GM19023 (cell line): ENCODE measurements around the gene CSNK1D.
"Not testable (repeated sequence)": the region's sequence is repeated elsewhere in the genome, so short reads cannot be mapped to it uniquely, and the experiment has no call there.

Source experiments
- ATAC-seq: cut with Tn5 transposase; IDR thresholded peaks from one replicate; pipeline ENCODE4 v1.9.1; 2021; ENCODE audit warnings: mild to moderate bottlenecking, moderate library complexity; ENCODE audit not compliant: unreplicated experiment

The CSNK1D gene

DNA sequence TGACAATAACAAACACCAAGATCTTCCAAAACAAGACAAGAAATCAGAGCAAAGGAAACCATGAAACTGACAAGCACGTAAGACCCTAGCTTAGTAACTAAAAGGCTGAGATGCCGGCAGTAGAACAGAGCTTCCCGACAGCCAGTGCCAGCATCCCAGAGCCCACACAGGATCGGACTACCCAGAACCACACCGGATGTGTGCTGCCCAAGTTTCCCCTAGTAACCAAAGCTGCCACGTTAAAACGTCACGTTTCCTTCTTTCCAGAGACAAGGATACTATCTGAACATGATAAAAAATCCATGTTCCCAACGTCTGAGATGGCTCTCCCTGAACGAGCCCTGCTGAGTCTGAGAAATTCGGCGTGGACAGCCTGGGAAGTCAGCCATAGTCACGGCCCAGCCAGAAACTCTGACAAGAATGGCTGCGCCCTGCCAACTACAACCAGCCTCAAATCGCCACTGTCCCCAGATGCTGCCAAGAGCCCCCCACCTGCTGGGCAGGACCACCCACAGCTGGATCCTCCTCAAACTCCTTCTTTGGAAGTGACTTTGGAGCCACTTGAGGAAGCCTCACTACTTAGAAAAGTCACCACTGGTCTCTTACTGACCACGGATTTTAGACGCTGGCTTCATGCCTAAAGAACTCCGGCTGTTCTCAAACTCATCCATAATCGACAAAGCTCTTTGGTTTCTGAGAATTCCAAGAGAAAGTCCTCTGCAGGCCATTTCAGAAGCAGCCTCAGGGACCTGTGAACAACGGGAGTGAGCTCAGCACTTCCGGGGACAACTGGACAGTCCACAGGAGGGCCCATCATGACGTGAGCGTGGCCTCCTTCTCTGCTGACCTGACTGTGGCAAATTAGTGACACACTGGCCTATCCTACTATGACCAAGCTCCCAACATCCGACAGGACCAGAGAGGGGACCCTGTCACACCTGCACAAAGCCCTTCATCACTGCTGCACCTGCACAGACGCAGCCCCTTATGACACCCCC is 77.5 kb downstream of the CSNK1D start:
- no peak for ATAC-seq

DNA sequence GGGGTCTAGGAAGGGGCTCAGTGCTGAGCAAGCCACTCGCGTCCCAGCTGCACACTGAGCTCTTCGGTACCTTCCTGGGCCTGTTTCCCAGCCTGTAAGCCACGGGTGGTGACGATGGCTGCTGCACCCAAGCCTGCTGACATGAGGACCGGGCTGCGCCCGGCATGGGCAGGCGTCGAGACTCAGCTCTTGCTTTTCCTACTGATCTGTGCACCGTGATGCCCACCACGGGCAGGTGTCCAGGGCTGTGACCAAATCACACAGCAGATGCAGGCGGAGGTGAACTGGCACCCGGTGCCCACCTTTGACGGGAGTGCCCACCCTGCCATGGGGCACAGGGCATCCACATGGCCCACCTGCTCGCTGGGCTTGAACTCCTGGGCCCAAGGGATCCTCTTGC is 78.7 kb downstream of the CSNK1D start:
- no peak for ATAC-seq

DNA sequence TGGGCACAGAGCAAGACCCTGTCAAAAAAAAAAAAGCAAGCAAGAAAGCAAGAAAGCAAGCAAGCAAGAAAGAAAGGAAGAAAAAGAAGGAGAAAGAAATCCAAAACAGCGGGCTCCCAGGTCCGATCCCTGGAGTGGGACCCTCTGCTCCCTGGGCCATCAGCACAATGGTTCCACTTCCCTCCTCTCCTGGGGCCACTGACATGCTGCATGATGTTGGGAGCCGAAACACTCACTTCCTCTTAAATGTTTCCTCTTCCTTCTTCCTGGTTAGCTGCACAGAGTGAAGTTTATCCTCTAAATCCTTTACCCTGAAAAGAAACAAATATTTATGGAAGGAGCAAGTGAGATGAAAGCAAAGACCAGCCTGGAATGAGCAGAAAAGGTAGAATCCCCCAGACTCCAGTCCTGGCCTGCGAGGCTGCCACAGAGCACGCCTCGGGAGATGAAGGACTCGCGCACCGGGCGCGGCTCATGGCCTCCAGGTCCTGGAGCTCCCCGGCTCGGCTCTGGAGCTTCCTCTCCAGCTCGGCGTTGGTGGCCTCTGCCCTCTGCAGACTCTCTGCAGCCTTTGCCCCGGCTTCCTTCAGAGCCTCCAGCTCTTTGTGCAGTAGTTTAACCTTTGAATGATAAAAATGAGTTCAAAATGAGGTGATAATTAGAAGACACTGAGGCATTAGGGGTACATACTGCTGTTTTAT is 79.8 kb downstream of the CSNK1D start:
- no peak for ATAC-seq

DNA sequence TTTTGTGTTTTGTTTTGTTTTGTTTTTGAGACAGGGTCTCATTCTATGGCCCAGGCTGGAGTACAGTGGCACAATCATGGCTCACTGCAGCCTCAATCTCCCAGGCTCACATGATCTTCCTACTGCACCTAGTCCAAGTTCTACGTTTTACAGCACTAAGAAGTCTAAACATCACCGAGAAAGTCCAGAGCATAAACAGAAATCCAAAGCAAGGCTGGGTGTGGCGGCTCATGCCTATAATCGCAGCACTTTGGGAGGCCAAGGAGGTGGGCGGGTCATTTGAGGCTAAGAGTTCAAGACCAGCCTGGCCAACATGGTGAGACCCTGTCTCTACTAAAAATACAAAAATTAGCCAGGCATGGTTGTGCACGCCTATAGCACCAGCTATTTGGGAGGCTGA is 80.5 kb downstream of the CSNK1D start:
- not testable (repeated sequence) for ATAC-seq
